DOHH2 (cell line): Measurements from ENCODE around the gene FOS.

ENCODE experiments used
- H3F3A ChIP-seq: fragments of 200-600 bp; sonication (generic), shearing (Covaris generic); 2 replicates; pipeline ENCODE4 v1.6.0; 2016; ENCODE audit warnings: antibody characterized with exemption, mild to moderate bottlenecking; ENCODE audit not compliant: control insufficient read depth, insufficient read depth
- H3K27ac ChIP-seq: fragments of 200-600 bp; sonication (generic); 2 replicates; pipeline ENCODE4 v1.5.1; 2014; ENCODE audit warnings: low read depth, mild to moderate bottlenecking, low read length, moderate library complexity
- H3K27me3 ChIP-seq: fragments of 200-600 bp; sonication (generic); 2 replicates; pipeline ENCODE4 v1.6.1; 2014; ENCODE audit warnings: mild to moderate bottlenecking, low read length, mixed read lengths; ENCODE audit not compliant: control insufficient read depth
- H3K36me3 ChIP-seq: fragments of 200-600 bp; sonication (generic); 2 replicates; pipeline ENCODE4 v1.6.1; 2014; ENCODE audit warnings: mild to moderate bottlenecking, low read length, moderate library complexity, mixed read lengths; ENCODE audit not compliant: control insufficient read depth
- H3K4me1 ChIP-seq: fragments of 200-600 bp; sonication (generic); 2 replicates; pipeline ENCODE4 v1.6.1; 2014; ENCODE audit warnings: mild to moderate bottlenecking, low read length, mixed read lengths; ENCODE audit not compliant: control insufficient read depth
- H3K4me2 ChIP-seq: fragments of 200-600 bp; sonication (generic); 2 replicates; pipeline ENCODE4 v1.6.0; 2014; ENCODE audit warnings: mild to moderate bottlenecking, low read length, moderate library complexity
- H3K4me3 ChIP-seq: fragments of 200-600 bp; sonication (generic); 2 replicates; pipeline ENCODE4 v1.5.1; 2014; ENCODE audit warnings: mild to moderate bottlenecking, low read length, mixed read lengths
- H3K79me2 ChIP-seq: fragments of 200-600 bp; sonication (generic); 2 replicates; pipeline ENCODE4 v1.6.1; 2014; ENCODE audit warnings: mild to moderate bottlenecking, low read length, mixed read lengths; ENCODE audit not compliant: control insufficient read depth
- H3K9me2 ChIP-seq: fragments of 200-600 bp; sonication (generic); replicated peaks from 2 replicates; pipeline ENCODE4 v1.6.1; 2014; ENCODE audit warnings: mild to moderate bottlenecking, low read length, mixed read lengths; ENCODE audit not compliant: control insufficient read depth
- H3K9me3 ChIP-seq: fragments of 200-600 bp; sonication (generic); 2 replicates; pipeline ENCODE4 v1.6.1; 2014; ENCODE audit warnings: antibody characterized with exemption, low read length, mixed read lengths; ENCODE audit not compliant: control insufficient read depth, insufficient read depth
- H4K20me1 ChIP-seq: fragments of 200-600 bp; sonication (generic); 2 replicates; pipeline ENCODE4 v1.6.0; 2014; ENCODE audit warnings: low read depth, mild to moderate bottlenecking, antibody characterized with exemption, low read length, moderate library complexity; ENCODE audit not compliant: control insufficient read depth, insufficient read depth
- CTCF ChIP-seq: fragments of 200-600 bp; sonication (generic); IDR thresholded peaks from one replicate; pipeline ENCODE4 v1.5.1; 2014; ENCODE audit warnings: antibody characterized with exemption, mild to moderate bottlenecking, low read depth, low read length; ENCODE audit not compliant: poor library complexity, severe bottlenecking
- EZH2phosphoT487 ChIP-seq: fragments of 200-600 bp; sonication (generic); IDR thresholded peaks from 2 replicates; pipeline ENCODE4 v1.6.1; 2017; ENCODE audit warnings: borderline replicate concordance, mild to moderate bottlenecking, antibody characterized with exemption, low read length, moderate library complexity, mixed read lengths

The FOS gene

GRCh38 chr14:75310295-75311111, 31.9 kb downstream of the FOS start:
- no peak overlapping the region for H3K4me2 ChIP-seq
- H3K9me2 ChIP-seq: no peaks in the 10 kb centered on the region
- peaks cover 9% of the 10 kb centered on the region for H3K4me1 ChIP-seq
- H3K79me2 ChIP-seq: no peaks in the 10 kb centered on the region
- H3F3A ChIP-seq: no peaks in the 10 kb centered on the region
- no peak overlapping the region for H3K4me3 ChIP-seq
- no peaks in the 10 kb centered on the region for H4K20me1 ChIP-seq
- no peak overlapping the region for H3K27ac ChIP-seq
- H3K36me3 ChIP-seq: no peaks in the 10 kb centered on the region
- TF ChIP-seq EZH2phosphoT487 (no peak), CTCF (no peak)
- no peaks in the 10 kb centered on the region for H3K9me3 ChIP-seq
- H3K27me3 ChIP-seq: peaks cover 19% of the 10 kb centered on the region; the same call in 1 of the 2 replicates

- H3K27me3 ChIP-seq: peaks cover 22% of the 10 kb centered on the region; the same call in 1 of the 2 replicates
- H3K9me3 ChIP-seq: no peaks in the 10 kb centered on the region
- H3K4me1 ChIP-seq: peaks cover 9% of the 10 kb centered on the region
- H4K20me1 ChIP-seq: no peaks in the 10 kb centered on the region
- no peak overlapping the region for H3K4me2 ChIP-seq
- no peaks in the 10 kb centered on the region for H3K79me2 ChIP-seq
- no peak overlapping the region for H3K27ac ChIP-seq
- H3K9me2 ChIP-seq: no peaks in the 10 kb centered on the region
- no peaks in the 10 kb centered on the region for H3F3A ChIP-seq
- H3K4me3 ChIP-seq: no peak overlapping the region
- TF ChIP-seq EZH2phosphoT487 (no peak), CTCF (no peak)
- no peaks in the 10 kb centered on the region for H3K36me3 ChIP-seq
These were observed 32.7 kb downstream of the FOS start for GRCh38 chr14:75311356-75311755.

- H3K4me2 ChIP-seq: no peak overlapping the region
- H3K27me3 ChIP-seq: peaks cover 22% of the 10 kb centered on the region; the same call in 1 of the 2 replicates
- H3K9me2 ChIP-seq: no peaks in the 10 kb centered on the region
- H4K20me1 ChIP-seq: no peaks in the 10 kb centered on the region
- TF ChIP-seq CTCF (no peak), EZH2phosphoT487 (no peak)
- no peaks in the 10 kb centered on the region for H3F3A ChIP-seq
- no peaks in the 10 kb centered on the region for H3K9me3 ChIP-seq
- peaks cover 9% of the 10 kb centered on the region for H3K4me1 ChIP-seq
- H3K36me3 ChIP-seq: no peaks in the 10 kb centered on the region
- no peaks in the 10 kb centered on the region for H3K79me2 ChIP-seq
- H3K27ac ChIP-seq: no peak overlapping the region
- H3K4me3 ChIP-seq: no peak overlapping the region
These were observed 33.7 kb downstream of the FOS start for GRCh38 chr14:75312341-75312740.
